Body of pancreas (tissue), 4 donors: ENCODE measurements around the gene MAP4K3. TPM values are rescaled to one million over a fixed set of nuclear protein-coding genes. Genes with fewer than 3 reads are reported as not detected.

Source experiments
- ATAC-seq: fragments of 150-250 bp; one replicate; pipeline ENCODE4 v1.9.1; 2016
- DNase-seq, 4 donors: peaks; one replicate each; pipeline ENCODE4 v3.0.0-alpha.2; 2019
- H3K27ac ChIP-seq, 4 donors: fragments of 200-600 bp; sonication (generic); 1 replicate in 3 of 4; 2 replicates in 1 of 4; pipeline versions ENCODE4 v1.5.1 to v1.6.1; 2016 to 2019; ENCODE audit warnings: mild to moderate bottlenecking in 1 of 4, mixed read lengths in 1 of 4, moderate library complexity in 1 of 4
- H3K27me3 ChIP-seq, 2 donors: fragments of 200-600 bp; sonication (generic); one replicate each; pipeline ENCODE4 v1.6.0; 2016; ENCODE audit warnings: mild to moderate bottlenecking in 1 of 2
- H3K36me3 ChIP-seq, 2 donors: fragments of 200-600 bp; sonication (generic); replicated peaks in 1 of 2; 2 replicates each; pipeline ENCODE4 v1.5.1; 2016; ENCODE audit warnings: low read depth in 2 of 2; ENCODE audit not compliant: insufficient read depth in 1 of 2
- H3K4me1 ChIP-seq: fragments of 200-600 bp; sonication (generic); one replicate; pipeline ENCODE4 v1.6.0; 2016
- H3K4me3 ChIP-seq, 2 donors: fragments of 200-600 bp; sonication (generic); 1 replicate in 1 of 2; 2 replicates in 1 of 2; pipeline ENCODE4 v1.5.1; 2016 to 2019
- H3K9me3 ChIP-seq, 3 donors: fragments of 200-600 bp; sonication (generic); 1 replicate in 2 of 3; 2 replicates in 1 of 3; pipeline ENCODE4 v1.5.1; 2016
- CTCF ChIP-seq, 7 experiments: fragments of 450-650 bp in 4 of 7; fragments of 200-600 bp in 3 of 7; sonication (generic) in 3 of 7; IDR thresholded peaks; one replicate each; pipeline ENCODE4 v1.5.1; 2016 to 2019; ENCODE audit warnings: antibody characterized with exemption in 7 of 7
- POLR2A ChIP-seq, 3 donors: fragments of 450-650 bp; IDR thresholded peaks; one replicate each; pipeline ENCODE4 v1.6.1; 2016; ENCODE audit warnings: antibody characterized with exemption in 3 of 3, mild to moderate bottlenecking in 2 of 3
- WGBS, 2 donors: methylation state at CpG; one replicate each; pipeline ENCODE4 v1.1.5; 2017; 5-methylcytosine and 5-hydroxymethylcytosine counted together
- intact Hi-C: fragments of 100-400 bp; cut with DNase I; formaldehyde crosslinking; loops from one replicate; pipeline ENCODE4 v1.15.1; 2023
- total RNA-seq, 2 donors: library from RNA; depleted of rRNA; stranded (reverse); fragments of >200 nt; gene quantifications; one replicate each; pipeline ENCODE4 v1.1.0, GENCODE V29; 2016

The MAP4K3 gene
- total RNA-seq, 2 donors from 2014 or later = 50.6 to 54.4 TPM

GRCh38 chr2:39475006-39475405 lies 37.9 kb upstream of the MAP4K3 start:
- Histone ChIP-seq H3K27me3 (no peaks in the 10 kb centered on the region), H3K4me3 (no peak overlapping the region), H3K9me3 (no peaks in the 10 kb centered on the region), H3K36me3 (no peaks in the 10 kb centered on the region), H3K27ac (no peak overlapping the region), H3K4me1 (peaks cover 2% of the 10 kb centered on the region)
- intact Hi-C loops = no loop called here
- WGBS, 2 donors = 93 to 97% methylated on average over 4 of the region's 4 CpGs
- TF ChIP-seq CTCF (IDR thresholded peaks at IDR 0.05) = no peak
- no peak for TF ChIP-seq POLR2A (IDR thresholded peaks at IDR 0.05)
- DNase-seq (no peak), ATAC-seq (no peak)

DNA sequence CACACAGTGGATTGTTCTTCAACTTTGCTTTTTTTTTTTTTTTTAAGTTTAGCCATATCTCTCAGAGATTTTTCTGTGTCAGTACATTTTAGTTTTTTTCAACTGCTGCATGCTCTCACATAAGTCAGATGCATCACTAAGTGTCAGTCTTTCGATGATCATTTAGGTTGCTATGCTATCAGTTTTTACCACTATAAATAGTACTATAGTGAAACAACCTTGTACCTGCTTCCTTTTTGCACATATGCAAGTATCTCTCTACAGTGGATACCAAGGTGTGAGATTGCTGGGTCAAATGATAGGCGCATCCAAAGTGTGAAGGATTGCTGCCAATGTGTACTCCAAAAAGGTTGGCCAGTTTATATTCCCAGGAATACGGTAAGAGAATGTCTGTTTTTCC lies 33.5 kb upstream of the MAP4K3 start:
- Histone ChIP-seq H3K27ac (no peak overlapping the region), H3K9me3 (no peaks in the 10 kb centered on the region), H3K4me3 (no peak overlapping the region), H3K27me3 (no peaks in the 10 kb centered on the region), H3K36me3 (no peaks in the 10 kb centered on the region), H3K4me1 (peaks cover 27% of the 10 kb centered on the region)
- 89 to 94% methylated on average over 3 of the region's 3 CpGs for WGBS, 2 donors
- DNase-seq (no peak), ATAC-seq (no peak)
- intact Hi-C loops = no loop called here
- no peak for TF ChIP-seq POLR2A (IDR thresholded peaks at IDR 0.05)
- no peak for TF ChIP-seq CTCF (IDR thresholded peaks at IDR 0.05)

DNA sequence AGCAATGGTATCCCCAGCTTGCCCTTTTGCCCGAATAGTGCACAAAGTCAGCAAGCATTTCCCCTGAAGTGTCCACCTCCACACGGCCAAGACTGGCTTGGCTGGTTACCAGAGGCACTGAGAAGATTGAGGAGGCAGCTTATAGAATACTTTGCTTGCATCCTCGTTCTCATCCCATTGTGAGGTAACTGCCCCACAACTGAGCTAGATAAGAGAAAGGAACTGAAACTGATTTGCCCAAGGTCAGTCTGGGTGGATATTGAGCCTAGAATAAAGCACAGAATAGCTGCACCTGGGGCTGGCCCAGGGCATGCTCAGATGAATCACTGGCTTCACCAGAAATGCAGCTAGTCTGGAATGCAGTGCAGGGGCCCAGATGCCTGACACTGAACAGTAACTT lies 32.7 kb upstream of the MAP4K3 start:
- Histone ChIP-seq H3K4me3 (no peak overlapping the region), H3K27me3 (no peaks in the 10 kb centered on the region), H3K36me3 (no peaks in the 10 kb centered on the region), H3K4me1 (peaks cover 27% of the 10 kb centered on the region), H3K27ac (peak overlapping the region; percentile 18 to 50 (median 20)), H3K9me3 (no peaks in the 10 kb centered on the region)
- WGBS, 2 donors = 20 to 24% methylated on average over 3 of the region's 3 CpGs
- TF ChIP-seq POLR2A (IDR thresholded peaks at IDR 0.05) = no peak
- intact Hi-C loops = no loop called here
- ATAC-seq = peak; percentile 72
- peak in 3 of 4 donors; percentile 34 to 61 (median 37) for DNase-seq

DNA sequence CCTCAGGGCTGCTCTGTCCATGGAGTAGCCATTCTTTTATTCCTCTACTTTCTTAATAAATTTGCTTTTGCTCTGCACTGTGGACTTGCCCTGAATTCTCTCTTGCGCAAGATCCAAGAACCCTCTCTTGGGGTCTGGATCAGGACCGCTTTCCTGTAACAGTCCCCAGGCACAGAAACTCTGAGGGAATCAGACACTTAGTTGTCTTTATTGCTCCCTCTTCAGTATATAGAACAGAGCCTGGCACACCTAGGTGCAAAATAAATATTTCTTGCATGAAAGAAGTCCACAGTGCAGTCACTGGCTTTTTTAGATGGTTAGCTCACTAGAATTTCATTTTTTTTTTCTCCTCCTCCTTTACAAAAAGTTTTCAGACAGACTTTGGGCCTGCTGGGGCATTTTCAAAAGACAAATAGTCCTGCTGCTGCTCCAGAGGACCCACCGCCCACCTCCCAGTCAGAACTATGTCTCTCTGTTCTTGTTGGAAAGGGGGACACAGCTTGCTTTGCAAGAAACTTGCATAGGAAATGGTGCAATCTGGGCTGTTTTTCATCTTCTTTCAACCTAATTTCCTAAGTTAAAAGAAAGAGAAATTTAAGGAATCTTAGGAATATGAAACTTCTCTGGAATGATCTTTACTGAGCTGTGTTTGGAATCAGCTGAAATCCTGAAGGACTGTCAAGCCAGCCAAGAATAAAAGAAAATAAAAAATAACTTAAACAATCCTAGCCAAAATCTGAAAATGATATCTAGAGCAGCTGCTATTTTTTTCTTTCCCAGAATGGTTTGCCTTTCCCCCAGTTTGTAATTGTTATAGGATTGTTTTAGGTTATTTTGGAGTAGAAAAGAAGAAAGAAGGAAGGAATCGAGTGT lies 31.7 kb upstream of the MAP4K3 start:
- Histone ChIP-seq H3K27me3 (no peaks in the 10 kb centered on the region), H3K9me3 (no peaks in the 10 kb centered on the region), H3K4me1 (peaks cover 27% of the 10 kb centered on the region), H3K4me3 (no peak overlapping the region), H3K36me3 (no peaks in the 10 kb centered on the region), H3K27ac (peak overlapping the region; percentile 13 to 26 (median 20))
- 83 to 87% methylated on average over 4 of the region's 4 CpGs for WGBS, 2 donors
- peak in 3 of 4 donors; percentile 11 to 31 (median 14) for DNase-seq
- ATAC-seq = peak; percentile 18
- intact Hi-C loops = no loop called here
- TF ChIP-seq CTCF (IDR thresholded peaks at IDR 0.05) = no peak
- no peak for TF ChIP-seq POLR2A (IDR thresholded peaks at IDR 0.05)

DNA sequence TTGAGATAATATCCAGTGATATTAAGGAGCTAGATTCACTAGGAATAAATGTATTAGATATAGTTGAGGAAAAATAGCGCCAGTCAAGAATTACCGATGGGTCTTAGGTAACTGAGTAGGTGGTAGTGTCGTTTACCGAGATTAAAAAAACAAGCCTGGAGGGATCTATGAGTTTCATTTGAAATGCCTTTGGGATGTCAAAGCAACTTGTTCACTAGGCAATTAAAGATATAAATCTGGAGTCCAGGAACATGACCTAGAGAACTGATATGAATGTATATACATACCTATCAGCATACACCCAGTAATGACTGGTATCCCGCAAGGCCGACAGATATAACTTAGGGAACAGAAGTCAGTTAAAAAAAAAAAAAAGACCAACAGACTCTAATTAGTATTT lies 29.2 kb upstream of the MAP4K3 start:
- no peaks in the 10 kb centered on the region for H3K27me3 ChIP-seq
- WGBS, 2 donors = 96 to 97% methylated on average over 6 of the region's 6 CpGs
- H3K4me1 ChIP-seq = peaks cover 27% of the 10 kb centered on the region
- H3K27ac ChIP-seq = no peak overlapping the region
- no peak overlapping the region for H3K4me3 ChIP-seq
- TF ChIP-seq POLR2A (IDR thresholded peaks at IDR 0.05) = no peak
- TF ChIP-seq CTCF (IDR thresholded peaks at IDR 0.05) = no peak
- DNase-seq (no peak), ATAC-seq (no peak)
- intact Hi-C loops = no loop called here
- no peaks in the 10 kb centered on the region for H3K36me3 ChIP-seq
- H3K9me3 ChIP-seq = no peaks in the 10 kb centered on the region
